GM19438 (cell line): ENCODE data around the gene SLC6A6.
"Not testable (repeated sequence)": the region's sequence is repeated elsewhere in the genome, so short reads cannot be mapped to it uniquely, and the experiment has no call there.

Source experiments
- ATAC-seq: cut with Tn5 transposase; IDR thresholded peaks from one replicate; pipeline ENCODE4 v1.9.1; 2021; ENCODE audit warnings: low read depth; ENCODE audit not compliant: unreplicated experiment

The SLC6A6 gene

GRCh38 chr3:14397046-14397445, 5.4 kb upstream of the SLC6A6 start:
- ATAC-seq = no peak

- ATAC-seq = no peak
Measured at GRCh38 chr3:14397531-14397930, 4.9 kb upstream of the SLC6A6 start.

- no peak for ATAC-seq
Measured at GRCh38 chr3:14397940-14398796, 4.2 kb upstream of the SLC6A6 start.

- no peak for ATAC-seq
Measured at GRCh38 chr3:14398797-14399106, 3.7 kb upstream of the SLC6A6 start.

- peak; percentile 4 for ATAC-seq
Measured at GRCh38 chr3:14401692-14402303, 608 bp upstream of the SLC6A6 start.

- ATAC-seq = no peak
Measured at GRCh38 chr3:14403619-14404155, 1.3 kb downstream of the SLC6A6 start.

GRCh38 chr3:14404186-14404585, 1.8 kb downstream of the SLC6A6 start:
- no peak for ATAC-seq

- no peak for ATAC-seq
Measured at GRCh38 chr3:14404631-14405359, 2.4 kb downstream of the SLC6A6 start.

GRCh38 chr3:14405360-14406238, 3.2 kb downstream of the SLC6A6 start:
- no peak for ATAC-seq

GRCh38 chr3:14406336-14406735, 3.9 kb downstream of the SLC6A6 start:
- no peak for ATAC-seq

GRCh38 chr3:14406766-14407165, 4.4 kb downstream of the SLC6A6 start:
- no peak for ATAC-seq

- ATAC-seq = no peak
Measured at GRCh38 chr3:14407203-14407602, 4.8 kb downstream of the SLC6A6 start.

- not testable (repeated sequence) for ATAC-seq
Measured at GRCh38 chr3:14409779-14410063, 7.3 kb downstream of the SLC6A6 start.

GRCh38 chr3:14410106-14410502, 7.7 kb downstream of the SLC6A6 start:
- no peak for ATAC-seq

GRCh38 chr3:14410503-14411165, 8.2 kb downstream of the SLC6A6 start:
- peak; percentile 90 for ATAC-seq

- ATAC-seq = no peak
Measured at GRCh38 chr3:14411166-14411526, 8.7 kb downstream of the SLC6A6 start.

- no peak for ATAC-seq
Measured at GRCh38 chr3:14411988-14412387, 9.6 kb downstream of the SLC6A6 start.

GRCh38 chr3:14412831-14413380, 10.5 kb downstream of the SLC6A6 start:
- ATAC-seq = no peak

- ATAC-seq = no peak
Measured at GRCh38 chr3:14413381-14414071, 11.1 kb downstream of the SLC6A6 start.
